Mucosa of stomach (tissue), 1 donor: Measurements from ENCODE around the gene PRKAR1B.

Source experiments
- H3K27me3 ChIP-seq: one replicate; pipeline ENCODE4 v1.7.0; 2013; ENCODE audit warnings: mild to moderate bottlenecking, low read length; ENCODE audit not compliant: control insufficient read depth, insufficient read depth
- H3K36me3 ChIP-seq: one replicate; pipeline ENCODE4 v1.7.0; 2013; ENCODE audit warnings: low read length; ENCODE audit not compliant: control insufficient read depth, insufficient read depth
- H3K4me1 ChIP-seq: one replicate; pipeline ENCODE4 v1.7.0; 2013; ENCODE audit warnings: mild to moderate bottlenecking, low read length; ENCODE audit not compliant: control insufficient read depth, insufficient read depth
- H3K4me3 ChIP-seq: one replicate; pipeline ENCODE4 v1.7.0; 2013; ENCODE audit warnings: low read length
- H3K9ac ChIP-seq: one replicate; pipeline ENCODE4 v1.7.0; 2013; ENCODE audit warnings: mild to moderate bottlenecking, low read length, moderate library complexity
- H3K9me3 ChIP-seq: one replicate; pipeline ENCODE4 v1.7.0; 2013; ENCODE audit warnings: mild to moderate bottlenecking, low read length, moderate library complexity; ENCODE audit not compliant: control insufficient read depth
- donor health status: Pancreatic carcinoma.

The PRKAR1B gene

DNA sequence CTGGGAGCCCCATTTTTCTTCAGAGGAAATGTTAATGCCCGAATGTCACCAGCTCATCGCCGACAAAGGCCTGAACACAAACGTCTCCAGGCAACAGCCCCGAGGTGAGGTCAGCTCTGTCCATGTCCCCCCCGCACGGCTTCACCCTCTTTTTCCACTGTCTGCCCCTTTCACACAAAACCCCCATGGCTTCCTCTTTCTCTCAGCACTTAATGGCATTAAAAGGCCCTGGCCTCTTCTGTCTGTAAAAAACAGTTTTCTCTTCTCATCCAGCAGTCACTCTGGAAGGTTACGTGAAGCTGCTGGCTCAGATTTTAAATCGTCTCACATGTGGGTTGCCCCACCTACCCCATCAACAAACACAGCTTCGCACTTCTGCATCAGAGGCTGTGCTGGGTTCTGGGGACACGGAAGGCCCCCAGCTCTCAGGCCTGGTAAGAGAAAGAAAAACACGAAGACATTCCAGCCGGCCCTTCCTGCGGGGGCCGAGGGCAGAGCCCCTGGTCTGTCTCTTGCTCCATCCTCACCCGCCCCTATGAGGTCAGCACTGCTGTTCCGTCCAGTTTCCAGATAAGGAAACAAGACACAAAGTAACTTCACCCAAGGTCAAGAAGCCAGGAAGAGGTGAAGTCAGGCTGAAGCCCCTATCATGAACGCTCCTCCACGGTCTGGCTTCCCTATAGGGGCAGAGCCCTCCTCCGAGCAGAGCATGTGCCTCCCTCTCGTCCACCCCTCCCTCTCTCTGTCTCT lies 116.4 kb downstream of the PRKAR1B start:
- H3K9ac ChIP-seq, result no peak overlapping the region
- H3K4me3 ChIP-seq, result no peak overlapping the region
- H3K27me3 ChIP-seq, result no peaks in the 10 kb centered on the region
- no peaks in the 10 kb centered on the region for H3K4me1 ChIP-seq
- no peaks in the 10 kb centered on the region for H3K9me3 ChIP-seq
- no peaks in the 10 kb centered on the region for H3K36me3 ChIP-seq

DNA sequence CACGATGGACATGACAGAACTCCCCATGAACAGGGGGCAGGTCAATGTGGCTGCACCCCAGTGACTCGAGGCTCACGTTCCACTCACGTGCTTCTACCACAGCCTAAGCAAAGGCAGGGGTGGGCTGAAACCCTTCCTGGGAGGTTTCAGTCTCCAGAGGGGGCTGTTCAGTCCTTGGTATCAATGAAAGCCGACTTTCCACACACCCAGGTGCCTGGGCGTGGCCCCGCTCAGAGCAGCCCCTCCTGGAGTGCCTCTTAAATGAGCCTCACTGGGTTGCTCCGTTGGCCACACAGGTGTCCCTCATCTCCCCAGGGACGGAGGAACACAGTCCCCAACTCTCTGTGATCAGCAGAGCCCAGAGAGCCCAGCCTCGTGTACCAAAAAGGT lies 116.9 kb downstream of the PRKAR1B start:
- Histone ChIP-seq H3K9me3 (no peaks in the 10 kb centered on the region), H3K27me3 (no peaks in the 10 kb centered on the region), H3K4me1 (no peaks in the 10 kb centered on the region), H3K9ac (no peak overlapping the region), H3K4me3 (no peak overlapping the region), H3K36me3 (no peaks in the 10 kb centered on the region)

GRCh38 chr7:609365-609764 lies 117.7 kb downstream of the PRKAR1B start:
- H3K4me1 ChIP-seq, result no peaks in the 10 kb centered on the region

DNA sequence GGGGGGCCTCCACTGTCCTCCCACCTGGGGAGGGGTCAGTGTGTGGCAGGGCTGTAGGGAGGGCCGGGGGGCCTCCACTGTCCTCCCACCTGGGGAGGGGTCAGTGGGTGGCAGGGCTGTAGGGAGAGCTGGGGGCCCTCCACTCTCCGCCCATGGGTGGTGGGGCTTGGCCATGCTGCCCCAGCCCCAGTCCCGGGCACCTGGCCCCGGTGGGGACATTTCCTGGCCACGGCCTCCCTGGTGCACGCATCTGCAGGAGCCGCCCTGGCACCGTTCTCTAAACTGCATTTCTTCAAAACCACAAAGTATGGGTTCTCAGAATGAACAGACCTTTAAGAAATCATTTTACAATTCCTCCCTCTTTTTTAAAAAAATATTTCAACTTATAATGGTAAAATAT lies 118.1 kb downstream of the PRKAR1B start:
- Histone ChIP-seq H3K27me3 (no peaks in the 10 kb centered on the region), H3K36me3 (no peaks in the 10 kb centered on the region), H3K4me1 (no peaks in the 10 kb centered on the region), H3K9me3 (no peaks in the 10 kb centered on the region), H3K4me3 (no peak overlapping the region), H3K9ac (no peak overlapping the region)

More at GRCh38 chr7:609365-609764, 117.7 kb downstream of the PRKAR1B start:
- no peak overlapping the region for H3K4me3 ChIP-seq
- no peaks in the 10 kb centered on the region for H3K27me3 ChIP-seq
- no peak overlapping the region for H3K9ac ChIP-seq
- H3K36me3 ChIP-seq, result no peaks in the 10 kb centered on the region
- H3K9me3 ChIP-seq, result no peaks in the 10 kb centered on the region

DNA sequence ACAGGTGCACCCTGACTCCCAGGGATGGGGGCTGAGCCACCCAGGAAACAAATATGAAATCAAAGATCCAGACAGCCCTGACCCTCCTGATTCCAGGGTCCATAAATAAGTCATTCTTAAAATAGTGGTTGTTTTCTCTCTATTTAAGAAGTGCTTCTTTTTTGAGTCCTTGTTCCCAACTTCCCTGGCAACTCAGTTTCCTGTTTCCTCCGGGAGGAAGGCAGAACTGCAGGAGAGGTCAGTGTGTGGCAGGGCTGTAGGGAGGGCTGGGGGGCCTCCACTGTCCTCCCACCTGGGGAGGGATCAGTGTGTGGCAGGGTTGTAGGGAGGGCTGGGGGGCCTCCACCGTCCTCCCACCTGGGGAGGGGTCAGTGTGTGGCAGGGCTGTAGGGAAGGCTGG lies 118.7 kb downstream of the PRKAR1B start:
- H3K4me3 ChIP-seq, result no peak overlapping the region
- no peak overlapping the region for H3K9ac ChIP-seq
- H3K9me3 ChIP-seq, result no peaks in the 10 kb centered on the region
- H3K4me1 ChIP-seq, result no peaks in the 10 kb centered on the region
- no peaks in the 10 kb centered on the region for H3K36me3 ChIP-seq
- no peaks in the 10 kb centered on the region for H3K27me3 ChIP-seq

DNA sequence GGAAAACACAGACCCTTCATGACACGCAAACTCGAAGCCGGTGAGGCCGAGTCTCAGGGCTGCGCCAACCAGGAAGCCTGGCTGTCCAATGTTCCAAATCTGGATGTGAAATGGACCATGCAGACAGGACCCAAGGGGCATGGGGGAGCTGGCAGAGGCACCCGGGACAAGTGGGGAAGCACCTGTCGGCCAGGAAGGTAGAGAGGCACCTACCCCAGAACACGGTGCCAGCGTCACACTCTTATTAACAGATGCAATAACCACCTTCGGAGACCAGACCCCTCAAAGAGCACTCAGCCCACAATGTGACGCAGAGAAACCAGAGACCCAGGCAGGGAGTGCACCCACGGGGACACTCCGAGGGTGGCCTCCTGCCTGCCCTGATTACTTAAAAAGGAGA lies 119.1 kb downstream of the PRKAR1B start:
- no peaks in the 10 kb centered on the region for H3K27me3 ChIP-seq
- H3K4me3 ChIP-seq, result no peak overlapping the region
- H3K4me1 ChIP-seq, result no peaks in the 10 kb centered on the region
- no peaks in the 10 kb centered on the region for H3K36me3 ChIP-seq
- H3K9ac ChIP-seq, result no peak overlapping the region
- no peaks in the 10 kb centered on the region for H3K9me3 ChIP-seq

DNA sequence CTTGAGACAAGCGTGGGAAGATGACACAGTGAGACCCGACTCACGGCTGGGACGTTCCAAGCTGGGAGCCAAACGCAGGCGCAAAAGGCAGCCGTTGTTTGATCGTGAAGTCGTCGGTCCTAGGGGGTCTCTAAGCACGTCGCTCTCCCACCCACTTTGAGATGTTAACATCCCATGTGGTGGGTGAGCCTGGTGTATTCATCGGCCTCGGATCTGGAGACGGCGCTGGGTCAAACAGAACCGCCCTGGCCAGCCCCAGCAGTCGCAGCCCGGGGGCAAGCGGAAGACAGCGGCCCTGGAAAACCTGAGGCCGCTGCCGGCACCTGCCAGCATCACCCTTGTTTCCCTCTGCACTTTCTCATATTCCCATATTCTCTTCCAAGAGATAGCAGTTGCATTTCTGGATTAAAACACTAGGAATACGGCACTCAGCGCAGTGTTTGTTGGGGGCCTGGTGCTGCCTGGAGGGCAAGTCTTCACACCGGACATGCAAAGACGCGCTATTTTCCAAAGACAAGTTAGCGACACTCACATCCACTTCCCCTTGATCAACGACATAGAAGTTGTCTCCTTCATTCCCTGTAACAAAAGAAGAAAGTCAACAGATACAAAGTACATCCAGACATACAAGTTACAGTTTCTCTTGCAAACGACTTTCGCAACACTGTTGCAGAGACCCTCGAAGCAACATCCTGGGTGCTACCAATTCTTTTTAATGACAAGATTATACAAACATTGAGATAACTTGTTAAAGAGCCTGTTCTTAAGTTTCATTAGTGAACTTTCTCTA lies 121.2 kb downstream of the PRKAR1B start:
- Histone ChIP-seq H3K36me3 (no peaks in the 10 kb centered on the region), H3K27me3 (no peaks in the 10 kb centered on the region), H3K4me3 (no peak overlapping the region), H3K9ac (no peak overlapping the region), H3K9me3 (no peaks in the 10 kb centered on the region), H3K4me1 (peaks cover 10% of the 10 kb centered on the region)

GRCh38 chr7:604884-605531 lies 122.1 kb downstream of the PRKAR1B start:
- H3K27me3 ChIP-seq, result no peaks in the 10 kb centered on the region
- no peaks in the 10 kb centered on the region for H3K9me3 ChIP-seq
- H3K4me3 ChIP-seq, result no peak overlapping the region
- no peaks in the 10 kb centered on the region for H3K36me3 ChIP-seq
- H3K9ac ChIP-seq, result no peak overlapping the region
- H3K4me1 ChIP-seq, result peaks cover 10% of the 10 kb centered on the region

GRCh38 chr7:604001-604883 lies 122.8 kb downstream of the PRKAR1B start:
- Histone ChIP-seq H3K36me3 (no peaks in the 10 kb centered on the region), H3K4me1 (peaks cover 10% of the 10 kb centered on the region), H3K9me3 (no peaks in the 10 kb centered on the region), H3K27me3 (no peaks in the 10 kb centered on the region), H3K4me3 (no peak overlapping the region), H3K9ac (peak overlapping the region; percentile 47)

- Histone ChIP-seq H3K27me3 (no peaks in the 10 kb centered on the region), H3K4me3 (no peak overlapping the region), H3K4me1 (peaks cover 10% of the 10 kb centered on the region), H3K36me3 (no peaks in the 10 kb centered on the region), H3K9me3 (no peaks in the 10 kb centered on the region), H3K9ac (no peak overlapping the region)
These were observed 123.7 kb downstream of the PRKAR1B start for GRCh38 chr7:603152-603951.
